Right renal cortex interstitium (tissue), 3 donors: ENCODE results near the gene SS18L1. TPM values are rescaled to one million over a fixed set of nuclear protein-coding genes. Genes with fewer than 3 reads are reported as not detected.
A peak's percentile ranks its signal among the peaks of the same experiment; 100 is the strongest.

Experiments used
- DNase-seq, 3 donors: peaks; one replicate each; pipeline ENCODE4 v3.0.0-alpha.2; 2013; ENCODE audit warnings: low read depth in 3 of 3, low spot score in 2 of 3
- polyA plus RNA-seq, 3 donors: library from polyadenylated mRNA; unstranded; fragments of 120-200 nt; gene quantifications; one replicate each; pipeline ENCODE4 v1.2.1, GENCODE V29; 2013; ENCODE audit not compliant: insufficient read length in 3 of 3

SS18L1 gene
- polyA plus RNA-seq, 3 donors: 16.3 to 19.0 (median 18.0) TPM

DNA sequence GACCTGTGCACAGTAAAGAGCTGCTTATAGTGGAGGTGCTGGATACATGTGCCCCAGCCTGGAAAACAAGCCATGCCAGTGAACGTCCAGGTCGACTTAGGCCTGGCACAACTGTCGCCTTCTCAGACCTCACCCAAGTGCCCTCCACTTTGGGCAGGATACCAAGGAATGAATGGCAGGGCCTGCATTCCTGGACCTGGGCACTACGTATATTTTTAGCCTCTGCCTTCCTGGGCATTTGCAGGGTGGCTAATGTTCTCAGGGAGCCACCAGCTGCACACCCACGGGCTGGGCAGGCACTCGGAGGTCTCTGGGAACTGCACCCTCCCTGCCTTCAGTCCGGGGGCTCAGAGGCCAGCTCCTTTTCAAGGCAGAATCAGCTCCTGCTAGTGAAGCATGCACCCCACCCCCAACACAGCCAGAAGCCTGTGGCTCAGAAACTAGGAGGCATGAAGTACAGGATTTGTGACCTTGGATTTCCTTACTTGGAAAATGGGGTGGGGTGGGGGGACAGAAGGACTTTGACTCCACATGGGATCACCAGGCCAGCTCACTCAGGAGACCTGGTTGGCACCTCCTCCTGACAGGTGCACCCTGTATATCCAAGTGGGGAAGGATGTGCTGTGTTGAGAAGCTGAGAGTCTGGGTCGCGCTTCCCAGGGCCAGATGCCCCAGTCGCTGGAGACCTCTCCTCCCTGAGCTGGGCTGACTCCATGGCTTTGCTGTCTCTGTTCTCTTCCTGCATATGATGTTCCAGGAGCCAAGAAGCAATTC is 23.8 kb upstream of the SS18L1 start:
- no peak for DNase-seq

DNA sequence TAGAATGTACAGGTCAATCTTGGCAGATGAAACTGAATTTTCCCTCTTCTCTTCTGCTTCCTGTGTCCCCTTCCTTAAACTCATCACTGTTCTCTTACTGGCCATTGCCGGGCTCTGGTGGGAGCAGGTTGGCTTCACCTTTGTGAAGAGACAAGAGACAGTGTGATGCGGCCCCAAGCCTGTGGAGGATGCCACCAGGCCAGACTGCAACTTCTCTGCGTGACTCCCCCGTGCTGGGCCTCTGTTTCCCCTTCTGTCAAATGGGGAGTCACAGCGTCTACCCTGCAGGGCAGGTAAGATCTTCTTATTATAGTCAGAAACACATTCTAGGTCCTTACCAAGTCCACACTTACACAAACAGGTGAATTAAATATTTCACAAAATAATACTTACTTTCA is 23.2 kb upstream of the SS18L1 start:
- no peak for DNase-seq

DNA sequence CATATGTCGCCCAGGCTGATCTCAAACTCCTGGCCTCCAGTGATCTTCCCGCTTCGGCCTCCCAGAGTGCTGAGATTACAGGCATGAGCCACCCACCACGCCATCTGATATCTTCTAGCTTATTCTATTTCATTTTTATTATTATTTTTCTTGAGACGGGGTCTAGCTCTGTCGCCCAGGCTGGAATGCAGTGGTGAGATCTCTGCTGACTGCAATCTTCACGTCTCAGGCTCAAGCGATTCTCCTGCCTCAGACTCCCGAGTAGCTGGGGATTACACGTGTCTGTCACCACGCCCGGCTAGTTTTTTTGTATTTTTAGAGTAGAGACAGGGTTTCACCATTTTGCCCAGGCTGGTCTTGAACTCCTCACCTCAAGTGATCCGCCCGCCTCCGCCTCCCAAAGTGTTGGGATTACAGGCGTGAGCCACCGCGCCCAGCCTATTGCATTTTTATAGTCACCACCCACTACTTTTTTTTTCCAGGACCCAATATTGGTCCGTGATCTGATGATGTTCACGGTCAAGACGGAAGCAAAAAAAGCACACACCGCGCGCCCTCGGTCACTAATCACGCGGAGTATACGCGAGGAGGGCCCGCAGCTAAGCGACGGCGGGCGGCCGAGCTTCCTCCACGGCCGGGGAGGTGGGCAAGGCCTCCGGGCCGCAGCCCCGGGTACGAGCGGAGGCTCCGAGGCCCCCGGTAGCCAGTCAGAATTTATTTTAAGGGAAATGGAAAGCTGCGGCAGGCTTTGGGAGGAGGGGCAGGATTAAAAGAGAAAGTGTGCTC is 22.4 kb upstream of the SS18L1 start:
- no peak for DNase-seq

DNA sequence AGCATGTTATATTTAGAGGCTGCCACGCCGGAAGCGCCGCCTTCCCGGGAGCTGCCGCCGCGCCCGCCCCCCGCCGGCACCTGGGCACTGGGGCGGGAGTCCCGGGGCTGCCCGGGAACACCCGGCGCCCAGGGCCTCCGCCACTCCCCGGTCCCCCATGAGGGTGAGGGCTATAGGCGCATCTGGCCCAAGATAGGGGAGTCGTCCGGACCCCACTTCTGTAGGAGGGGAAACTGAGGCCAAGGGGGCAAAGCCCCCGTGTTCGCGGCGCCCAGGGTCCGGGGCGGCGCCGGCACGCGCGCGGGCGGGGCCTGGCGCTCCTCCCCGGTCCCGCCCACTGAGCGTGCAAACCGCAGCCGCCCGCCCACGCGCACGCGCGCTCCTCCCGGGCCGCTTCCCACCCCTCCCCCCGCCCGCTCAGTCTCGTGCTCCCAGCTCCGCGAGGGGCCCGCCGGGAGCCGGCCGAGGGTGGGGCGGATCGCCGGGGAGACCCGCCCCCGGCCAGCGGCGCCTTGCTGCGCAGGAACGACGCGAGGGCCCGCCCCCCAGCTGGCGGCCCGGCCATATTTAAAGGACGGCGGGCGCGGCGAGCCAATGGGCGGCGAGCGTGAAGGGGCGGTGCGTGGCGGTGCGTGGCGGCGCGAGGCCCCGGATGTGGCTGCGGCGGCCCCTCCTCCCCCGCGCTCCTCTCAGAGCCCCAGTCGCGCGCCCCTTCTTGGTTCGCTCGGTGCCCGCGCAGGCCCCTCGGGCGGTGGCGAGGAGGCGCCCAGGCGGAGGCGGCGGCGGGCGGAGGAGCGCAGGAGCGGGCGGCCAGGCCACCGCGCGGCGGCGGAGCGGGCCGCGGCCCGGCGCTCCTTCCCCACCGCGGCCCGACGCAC is 21.6 kb upstream of the SS18L1 start, which contains the start of gene LSM14B:
LSM14B (plus strand) TSS at position 700 of the 878 bp plus-strand sequence. CDS start 192 bp downstream, outside the sequence.
- peak; percentile 89 to 96 (median 92) for DNase-seq

DNA sequence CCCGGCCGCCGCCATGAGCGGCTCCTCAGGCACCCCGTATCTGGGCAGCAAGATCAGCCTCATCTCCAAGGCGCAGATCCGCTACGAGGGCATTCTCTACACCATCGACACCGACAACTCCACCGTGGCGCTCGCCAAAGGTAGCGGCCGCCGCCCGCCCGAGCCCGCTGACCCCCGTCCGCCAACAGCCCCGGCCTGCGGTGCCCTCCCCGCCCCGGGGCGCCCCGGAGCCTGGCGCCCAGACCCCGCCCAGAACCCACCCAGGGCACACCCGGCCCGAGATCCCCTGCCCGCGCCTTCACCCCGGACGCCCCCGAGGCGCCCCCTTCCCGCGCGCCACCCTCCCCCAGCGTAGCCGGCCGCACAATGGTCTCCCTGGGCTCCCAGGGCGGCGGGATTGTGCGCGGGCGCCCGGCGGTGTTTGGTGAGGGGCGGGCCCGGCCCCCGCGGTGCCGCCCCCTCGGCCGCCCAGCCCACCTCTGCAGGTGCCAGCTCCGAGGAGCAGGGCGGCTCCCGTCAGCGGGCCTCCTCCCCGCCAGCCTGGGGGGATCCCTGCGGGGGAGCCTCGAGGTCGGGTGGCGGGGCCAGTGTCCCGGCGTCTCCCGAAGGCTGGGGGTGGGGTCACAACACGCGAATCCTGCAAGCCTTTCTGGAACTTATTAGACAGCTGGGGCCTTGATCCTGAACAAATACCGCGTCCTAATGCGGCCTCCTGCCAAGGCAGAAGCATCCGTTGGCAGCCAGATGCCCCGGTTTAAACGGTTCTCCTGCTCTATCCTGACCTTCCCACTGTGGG is 20.7 kb upstream of the SS18L1 start:
- DNase-seq: no peak

DNA sequence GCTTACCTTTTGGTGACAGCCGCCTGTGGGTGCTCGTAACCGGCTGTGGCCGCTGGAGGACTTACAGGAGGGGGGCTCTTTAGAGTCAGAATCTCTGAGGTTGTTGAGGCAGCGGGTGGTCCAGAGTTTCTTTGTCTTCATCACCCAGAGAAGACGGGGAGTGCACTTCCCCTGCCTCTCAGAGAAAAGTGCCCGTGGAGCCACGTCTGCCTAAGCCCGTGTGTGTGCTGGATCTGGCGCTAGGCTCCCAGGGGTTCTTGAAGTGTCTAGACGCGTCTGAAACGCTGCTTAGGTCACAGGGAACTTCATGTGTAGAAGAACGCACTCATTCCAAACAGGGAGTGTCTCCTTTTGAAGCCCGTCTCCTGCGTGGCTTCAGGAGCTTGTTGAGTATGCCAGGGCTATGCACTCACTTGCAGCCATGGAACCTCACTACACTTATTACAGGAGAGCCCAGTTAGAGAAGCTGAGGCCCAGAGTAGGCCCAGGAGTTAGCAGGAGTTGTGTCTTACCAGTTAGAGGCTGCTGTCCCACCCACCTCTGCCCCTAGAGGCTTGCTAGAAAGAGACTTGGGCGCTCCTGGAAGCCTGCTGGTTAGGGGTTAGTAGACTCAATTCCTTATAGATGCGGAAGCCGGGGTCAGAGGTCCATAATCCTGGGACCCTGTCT is 20.0 kb upstream of the SS18L1 start:
- no peak for DNase-seq

- no peak for DNase-seq
These were observed 17.4 kb upstream of the SS18L1 start for GRCh38 chr20:62126141-62126540.

- DNase-seq: no peak
These were observed 15.8 kb upstream of the SS18L1 start for GRCh38 chr20:62127799-62128198.

DNA sequence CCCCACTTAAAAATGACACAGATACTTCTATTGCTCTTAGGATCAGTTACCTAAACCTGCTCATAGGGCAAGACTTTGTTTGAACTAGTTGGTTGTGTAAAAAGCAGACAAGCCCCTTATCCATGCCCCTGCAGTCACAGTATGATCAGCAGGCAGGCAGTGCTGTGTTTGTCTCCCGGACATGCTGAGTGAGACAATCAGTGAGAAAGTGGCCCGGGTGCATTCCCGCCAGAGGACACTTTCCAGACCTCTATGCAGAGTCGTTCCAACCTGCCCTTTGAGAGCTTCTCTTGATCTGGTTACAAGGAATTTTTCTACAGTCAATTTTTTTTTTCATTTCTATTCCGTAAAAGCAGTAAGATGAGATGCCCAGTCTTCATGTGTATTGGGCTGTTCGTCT is 15.1 kb upstream of the SS18L1 start:
- no peak for DNase-seq

GRCh38 chr20:62129731-62130531 is 13.6 kb upstream of the SS18L1 start:
- no peak for DNase-seq

GRCh38 chr20:62131560-62132320 is 11.8 kb upstream of the SS18L1 start:
- no peak for DNase-seq

DNA sequence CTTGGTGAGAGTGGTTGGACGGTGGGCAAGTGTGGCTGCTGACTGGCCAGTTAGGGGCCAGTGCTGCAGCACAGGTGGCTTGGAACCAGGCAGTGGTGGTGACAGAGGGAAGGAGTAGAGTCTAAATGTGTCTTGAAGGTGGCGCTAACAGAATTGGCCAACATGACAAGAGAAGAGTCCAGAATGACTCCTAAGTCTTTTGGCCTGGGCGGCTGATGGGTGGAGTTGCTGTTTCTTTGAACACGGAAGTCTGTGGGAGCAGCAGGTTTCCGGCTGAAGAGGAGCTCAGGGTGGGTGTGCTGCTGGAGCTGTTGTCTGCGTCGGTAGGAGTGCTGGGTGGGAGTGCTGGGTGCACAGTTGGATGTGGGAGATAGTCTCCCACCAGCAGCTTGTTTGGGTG is 11.1 kb upstream of the SS18L1 start:
- DNase-seq: no peak

GRCh38 chr20:62133051-62133845 is 10.3 kb upstream of the SS18L1 start:
- no peak for DNase-seq

GRCh38 chr20:62133864-62134263 is 9.7 kb upstream of the SS18L1 start:
- DNase-seq: no peak

GRCh38 chr20:62134735-62135231 is 8.8 kb upstream of the SS18L1 start:
- DNase-seq: no peak

DNA sequence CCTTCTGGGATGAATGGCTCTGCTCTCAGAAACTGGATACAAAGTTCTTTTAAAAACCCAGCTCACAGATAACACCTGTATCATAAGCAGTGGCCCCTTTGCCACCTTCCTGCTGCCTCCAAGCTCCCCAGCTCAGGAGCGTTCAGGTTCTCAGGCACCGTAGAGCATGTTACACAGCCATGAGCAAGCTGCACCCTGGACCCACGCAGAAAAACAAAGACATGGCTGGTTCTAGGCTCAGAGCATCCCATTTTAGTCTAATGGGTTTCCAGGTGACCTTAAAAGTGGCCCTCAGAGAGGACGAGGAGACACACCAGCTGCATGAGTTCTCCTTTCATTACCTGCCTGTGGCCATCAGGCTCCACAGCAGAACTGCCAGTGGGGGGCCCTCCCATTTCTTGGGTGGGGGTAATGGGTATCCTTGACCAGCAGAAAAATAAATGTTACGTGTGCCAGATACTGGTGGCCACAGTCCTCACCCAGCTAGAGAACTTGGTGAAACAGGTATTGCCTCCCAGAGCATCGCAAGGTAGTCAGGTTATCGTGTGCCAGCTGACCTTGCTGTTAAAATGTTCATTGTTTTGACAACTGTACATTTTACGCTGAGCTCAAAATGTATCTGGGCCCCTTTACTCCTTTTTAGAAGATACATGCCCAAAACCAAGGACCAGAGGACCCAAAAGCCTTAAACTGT is 7.8 kb upstream of the SS18L1 start:
- DNase-seq: no peak
